Activated CD8-positive, alpha-beta memory T cell treated with anti-CD3 and anti-CD28 coated beads for 1 hour (primary cell): ENCODE results near the gene BCAS3.
"Not testable (repeated sequence)": the region's sequence is repeated elsewhere in the genome, so short reads cannot be mapped to it uniquely, and the experiment has no call there.

Source experiments
- DNase-seq, 2 donors: peaks; one replicate each; pipeline ENCODE4 v3.0.0-alpha.2; 2020; ENCODE audit warnings: low read depth in 1 of 2; ENCODE audit errors: extremely low read depth in 1 of 2

BCAS3 gene

GRCh38 chr17:60674637-60675036 is 3.0 kb upstream of the BCAS3 start:
- not testable (repeated sequence) for DNase-seq

GRCh38 chr17:60675997-60676396 is 1.7 kb upstream of the BCAS3 start:
- DNase-seq: no peak

GRCh38 chr17:60676758-60677307 is 818 bp upstream of the BCAS3 start:
- DNase-seq: no peak

GRCh38 chr17:60678118-60678444 is 430 bp downstream of the BCAS3 start:
- no peak for DNase-seq

- DNase-seq: no peak
These were observed 1.6 kb downstream of the BCAS3 start for GRCh38 chr17:60679287-60679686.

- no peak for DNase-seq
These were observed 3.1 kb downstream of the BCAS3 start for GRCh38 chr17:60680754-60681153.

GRCh38 chr17:60685437-60685836 is 7.8 kb downstream of the BCAS3 start:
- no peak for DNase-seq

- no peak for DNase-seq
These were observed 18.3 kb downstream of the BCAS3 start for GRCh38 chr17:60695960-60696359.

GRCh38 chr17:60699090-60699489 is 21.4 kb downstream of the BCAS3 start:
- DNase-seq: no peak

- no peak for DNase-seq
These were observed 26.5 kb downstream of the BCAS3 start for GRCh38 chr17:60704170-60704569.

GRCh38 chr17:60712675-60713074 is 35.0 kb downstream of the BCAS3 start:
- DNase-seq: no peak

- no peak for DNase-seq
These were observed 36.0 kb downstream of the BCAS3 start for GRCh38 chr17:60713608-60714007.

- no peak for DNase-seq
These were observed 39.1 kb downstream of the BCAS3 start for GRCh38 chr17:60716766-60717165.

GRCh38 chr17:60717814-60718213 is 40.2 kb downstream of the BCAS3 start:
- DNase-seq: no peak

- DNase-seq: no peak
These were observed 43.3 kb downstream of the BCAS3 start for GRCh38 chr17:60720763-60721531.

- DNase-seq: no peak
These were observed 47.0 kb downstream of the BCAS3 start for GRCh38 chr17:60724647-60725046.

- DNase-seq: no peak
These were observed 52.2 kb downstream of the BCAS3 start for GRCh38 chr17:60729854-60730253.

- no peak for DNase-seq
These were observed 52.6 kb downstream of the BCAS3 start for GRCh38 chr17:60730273-60730672.

GRCh38 chr17:60738287-60738686 is 60.6 kb downstream of the BCAS3 start:
- no peak for DNase-seq

GRCh38 chr17:60740584-60740983 is 62.9 kb downstream of the BCAS3 start:
- DNase-seq: no peak

GRCh38 chr17:60741031-60741430 is 63.4 kb downstream of the BCAS3 start:
- DNase-seq: no peak

- no peak for DNase-seq
These were observed 65.6 kb downstream of the BCAS3 start for GRCh38 chr17:60743282-60743681.

GRCh38 chr17:60743799-60744198 is 66.1 kb downstream of the BCAS3 start:
- DNase-seq: no peak
